CD14-positive monocyte (primary cell): Measurements from ENCODE around the gene NUPR2. TPM values are rescaled to one million over a fixed set of nuclear protein-coding genes. Genes with fewer than 3 reads are reported as not detected.
"Not testable (repeated sequence)": the region's sequence is repeated elsewhere in the genome, so short reads cannot be mapped to it uniquely, and the experiment has no call there.

Experiments
- DNase-seq, 3 donors: peaks; one replicate each; pipeline ENCODE4 v3.0.0-alpha.2; 2011 to 2022
- H2AFZ ChIP-seq: 2 replicates; pipeline ENCODE4 v1.6.0; 2012; ENCODE audit warnings: mild to moderate bottlenecking, low read depth, low read length, inconsistent platforms; ENCODE audit not compliant: insufficient read depth, poor library complexity, severe bottlenecking
- H3K27ac ChIP-seq, 2 donors: 1 replicate in 1 of 2; 2 replicates in 1 of 2; pipeline ENCODE4 v1.5.1; 2012 to 2013; ENCODE audit warnings: low read length in 2 of 2, control low read depth in 1 of 2, inconsistent platforms in 1 of 2, low read depth in 1 of 2, mild to moderate bottlenecking in 1 of 2
- H3K27me3 ChIP-seq, 2 donors: one replicate each; pipeline versions ENCODE4 v1.6.0 to v1.6.1; 2011 to 2013; ENCODE audit warnings: low read length in 2 of 2; ENCODE audit not compliant: control insufficient read depth in 2 of 2, insufficient read depth in 2 of 2
- H3K36me3 ChIP-seq, 2 donors: replicated peaks in 1 of 2; 1 replicate in 1 of 2; 2 replicates in 1 of 2; pipeline versions ENCODE4 v1.5.1 to v1.6.1; 2012 to 2013; ENCODE audit warnings: low read length in 2 of 2, control low read depth in 1 of 2, inconsistent platforms in 1 of 2, mild to moderate bottlenecking in 1 of 2; ENCODE audit not compliant: insufficient read depth in 2 of 2, control insufficient read depth in 1 of 2
- H3K4me1 ChIP-seq, 2 donors: 1 replicate in 1 of 2; 2 replicates in 1 of 2; pipeline versions ENCODE4 v1.5.1 to v1.6.1; 2012 to 2013; ENCODE audit warnings: low read length in 2 of 2, control low read depth in 1 of 2, inconsistent platforms in 1 of 2, mild to moderate bottlenecking in 1 of 2, moderate library complexity in 1 of 2; ENCODE audit not compliant: insufficient read depth in 2 of 2, control insufficient read depth in 1 of 2
- H3K4me2 ChIP-seq: replicated peaks from 2 replicates; pipeline ENCODE3; 2012; ENCODE audit warnings: low read length, moderate library complexity, mild to moderate bottlenecking; ENCODE audit not compliant: poor library complexity, severe bottlenecking; ENCODE audit errors: extremely low read depth
- H3K4me3 ChIP-seq, 3 experiments: fragments of 200-600 bp in 1 of 3; sonication (generic) in 1 of 3; replicated peaks in 1 of 3; 1 replicate in 2 of 3; 2 replicates in 1 of 3; pipeline ENCODE4 v1.5.1; 2011 to 2013; ENCODE audit warnings: low read length in 3 of 3, mild to moderate bottlenecking in 3 of 3, control low read depth in 2 of 3, low read depth in 2 of 3, inconsistent platforms in 1 of 3, moderate library complexity in 1 of 3
- H3K79me2 ChIP-seq: 2 replicates; pipeline ENCODE4 v1.6.0; 2012; ENCODE audit warnings: mild to moderate bottlenecking, control low read depth, inconsistent platforms, low read length, moderate library complexity; ENCODE audit not compliant: insufficient read depth
- H3K9ac ChIP-seq: 2 replicates; pipeline ENCODE4 v1.6.0; 2017; ENCODE audit warnings: low read length, mild to moderate bottlenecking; ENCODE audit not compliant: insufficient read depth, poor library complexity, severe bottlenecking
- H3K9me3 ChIP-seq, 2 donors: replicated peaks in 1 of 2; 1 replicate in 1 of 2; 2 replicates in 1 of 2; pipeline versions ENCODE4 v1.5.1 to v1.6.1; 2012 to 2013; ENCODE audit warnings: low read length in 2 of 2, control low read depth in 1 of 2; ENCODE audit not compliant: control insufficient read depth in 1 of 2, insufficient read depth in 1 of 2
- H4K20me1 ChIP-seq: 2 replicates; pipeline ENCODE4 v1.6.0; 2012; ENCODE audit warnings: mild to moderate bottlenecking, low read length, control low read depth, moderate library complexity; ENCODE audit not compliant: insufficient read depth
- H3K27ac Mint-ChIP-seq, 7 donors: one replicate each; pipeline ENCODE4 v1.8.0; 2020; ENCODE audit warnings: mild to moderate bottlenecking in 7 of 7, mixed read lengths in 7 of 7, moderate library complexity in 6 of 7, inconsistent platforms in 2 of 7
- H3K27me3 Mint-ChIP-seq, 3 donors: one replicate each; pipeline ENCODE4 v1.8.0; 2021 to 2022; ENCODE audit warnings: low read depth in 3 of 3, mild to moderate bottlenecking in 3 of 3, mixed read lengths in 3 of 3, moderate library complexity in 3 of 3, inconsistent platforms in 1 of 3
- H3K36me3 Mint-ChIP-seq, 2 donors: one replicate each; pipeline ENCODE4 v1.8.0; 2020; ENCODE audit warnings: mixed read lengths in 2 of 2, inconsistent platforms in 1 of 2, mild to moderate bottlenecking in 1 of 2
- H3K4me1 Mint-ChIP-seq: one replicate; pipeline ENCODE4 v1.8.0; 2020; ENCODE audit warnings: mild to moderate bottlenecking, mixed read lengths
- H3K4me3 Mint-ChIP-seq, 2 donors: one replicate each; pipeline ENCODE4 v1.8.0; 2020; ENCODE audit warnings: mild to moderate bottlenecking in 2 of 2, mixed read lengths in 2 of 2, moderate library complexity in 1 of 2
- H3K9me3 Mint-ChIP-seq, 7 donors: one replicate each; pipeline ENCODE4 v1.8.0; 2020 to 2022; ENCODE audit warnings: mixed read lengths in 7 of 7, mild to moderate bottlenecking in 6 of 7, moderate library complexity in 6 of 7, inconsistent platforms in 2 of 7
- CTCF ChIP-seq: fragments of 200-600 bp; IDR thresholded peaks from one replicate; pipeline ENCODE4 v1.8.0; 2022; ENCODE audit warnings: antibody characterized with exemption, mild to moderate bottlenecking
- WGBS: methylation state at CpG from one replicate; pipeline ENCODE4 v1.1.5; 2013; ENCODE audit warnings: missing lambda C conversion rate; ENCODE audit not compliant: insufficient coverage; 5-methylcytosine and 5-hydroxymethylcytosine counted together
- intact Hi-C, 2 donors: fragments of 100-400 bp; cut with micrococcal nuclease; formaldehyde crosslinking; loops; one replicate each; pipeline versions ENCODE4 v1.15.0 to v1.15.1; 2023
- polyA plus RNA-seq, 3 donors: library from polyadenylated mRNA; depleted of rRNA in 1 of 3; unstranded in 2 of 3; stranded (reverse) in 1 of 3; fragments of 300-500 nt in 2 of 3; fragments of >200 nt in 1 of 3; fragmentation: Illumina TruSeq in 2 of 3; gene quantifications; 1 replicate in 2 of 3; 2 replicates in 1 of 3; pipeline ENCODE4 v1.2.3, GENCODE V29; 2012 to 2021

The NUPR2 gene
- polyA plus RNA-seq, 3 donors, result not detected

- intact Hi-C loops, result no loop called here
- DNase-seq, result no peak
- no CpG with 5 or more reads among the region's 5 CpGs for WGBS
Observed at GRCh38 chr7:56097700-56098099, 18.5 kb downstream of the NUPR2 start.

GRCh38 chr7:56092789-56093531 is 23.3 kb downstream of the NUPR2 start, which contains the start of gene PHKG1:
Gene PHKG1 (minus strand): TSS chr7:56092952. CDS start chr7:56088941, 4,011 bp downstream.
- H3K36me3 Mint-ChIP-seq, result peaks cover 7 to 13% of the 10 kb centered on the region in 2 donors
- peaks cover 0 to 3% (median 0%) of the 10 kb centered on the region in 7 donors for H3K9me3 Mint-ChIP-seq
- H3K4me3 ChIP-seq, result no peak within 1 kb of the TSS
- no peak within 1 kb of the TSS for H3K27ac ChIP-seq
- peaks cover 0 to 3% (median 0%) of the 10 kb centered on the region in 3 donors for H3K27me3 Mint-ChIP-seq
- no peak for TF ChIP-seq CTCF
- no peak within 1 kb of the TSS for H3K4me2 ChIP-seq
- peaks cover 0 to 2% of the 10 kb centered on the region in 2 donors for H3K36me3 ChIP-seq
- DNase-seq, result no peak
- H3K27me3 ChIP-seq, result no peaks in the 10 kb centered on the region
- peak within 1 kb of the TSS in 2 of 7 donors; percentile 9 to 21 for H3K27ac Mint-ChIP-seq
- no peaks in the 10 kb centered on the region for H3K79me2 ChIP-seq
- no peak within 1 kb of the TSS for H3K9ac ChIP-seq
- no peaks in the 10 kb centered on the region for H3K4me1 Mint-ChIP-seq
- 74% methylated on average over 16 of the region's 19 CpGs for WGBS
- no peaks in the 10 kb centered on the region for H3K4me1 ChIP-seq
- H3K4me3 Mint-ChIP-seq, result no peak within 1 kb of the TSS
- intact Hi-C loops, result no loop called here
- no peak within 1 kb of the TSS for H2AFZ ChIP-seq
- no peaks in the 10 kb centered on the region for H4K20me1 ChIP-seq
- no peaks in the 10 kb centered on the region for H3K9me3 ChIP-seq

More at GRCh38 chr7:56097700-56098099, 18.5 kb downstream of the NUPR2 start:
- Histone ChIP-seq H3K9me3 (no peaks in the 10 kb centered on the region), H3K4me3 (no peak overlapping the region), H3K27ac (no peak overlapping the region), H3K4me2 (no peak overlapping the region), H3K4me1 (no peaks in the 10 kb centered on the region), H3K36me3 (peaks cover 33 to 41% of the 10 kb centered on the region in 2 donors), H3K79me2 (no peaks in the 10 kb centered on the region), H2AFZ (no peak overlapping the region), H3K9ac (no peak overlapping the region), H4K20me1 (peaks cover 2% of the 10 kb centered on the region), H3K27me3 (no peaks in the 10 kb centered on the region)
- Mint-ChIP-seq H3K27ac (no peak overlapping the region), H3K4me1 (no peaks in the 10 kb centered on the region), H3K9me3 (no peaks in the 10 kb centered on the region), H3K27me3 (no peaks in the 10 kb centered on the region), H3K36me3 (peaks cover 37 to 53% of the 10 kb centered on the region in 2 donors), H3K4me3 (no peak overlapping the region)
- no peak for TF ChIP-seq CTCF

GRCh38 chr7:56092388-56092787 is 23.8 kb downstream of the NUPR2 start:
- intact Hi-C loops, H3K9ac ChIP-seq, H3K9me3 Mint-ChIP-seq, DNase-seq, H4K20me1 ChIP-seq, H3K27ac ChIP-seq, H3K4me2 ChIP-seq, H3K4me1 Mint-ChIP-seq, H3K9me3 ChIP-seq, H3K27ac Mint-ChIP-seq, H3K4me3 ChIP-seq, H2AFZ ChIP-seq, H3K27me3 ChIP-seq, H3K27me3 Mint-ChIP-seq, H3K4me1 ChIP-seq, H3K79me2 ChIP-seq, H3K4me3 Mint-ChIP-seq, H3K36me3 ChIP-seq: not testable (repeated sequence)
- peaks cover 7 to 12% of the 10 kb centered on the region in 2 donors for H3K36me3 Mint-ChIP-seq
- WGBS, result no CpG with 5 or more reads among the region's 6 CpGs
